Loucy (cell line): ENCODE results near the gene ANAPC16.

ENCODE experiments used
- CTCF ChIP-seq: fragments of 200-600 bp; sonication (generic); conservative IDR thresholded peaks from 2 replicates; pipeline ENCODE4 v1.5.1; 2014; ENCODE audit warnings: mild to moderate bottlenecking, antibody characterized with exemption, low read length
- EZH2phosphoT487 ChIP-seq: fragments of 200-600 bp; IDR thresholded peaks from 2 replicates; pipeline ENCODE4 v1.6.1; 2018; ENCODE audit warnings: antibody characterized with exemption, mild to moderate bottlenecking, moderate library complexity, borderline replicate concordance

- no peak for TF ChIP-seq CTCF
- TF ChIP-seq EZH2phosphoT487: no peak
Measured at GRCh38 chr10:72200883-72201282, 14.9 kb upstream of the ANAPC16 start.
